GM18907 (cell line): ENCODE results near the gene LAYN.

Experiments
- ATAC-seq: cut with Tn5 transposase; IDR thresholded peaks from one replicate; pipeline ENCODE4 v1.9.1; 2021; ENCODE audit warnings: mild to moderate bottlenecking, moderate library complexity; ENCODE audit not compliant: unreplicated experiment

The LAYN gene

DNA sequence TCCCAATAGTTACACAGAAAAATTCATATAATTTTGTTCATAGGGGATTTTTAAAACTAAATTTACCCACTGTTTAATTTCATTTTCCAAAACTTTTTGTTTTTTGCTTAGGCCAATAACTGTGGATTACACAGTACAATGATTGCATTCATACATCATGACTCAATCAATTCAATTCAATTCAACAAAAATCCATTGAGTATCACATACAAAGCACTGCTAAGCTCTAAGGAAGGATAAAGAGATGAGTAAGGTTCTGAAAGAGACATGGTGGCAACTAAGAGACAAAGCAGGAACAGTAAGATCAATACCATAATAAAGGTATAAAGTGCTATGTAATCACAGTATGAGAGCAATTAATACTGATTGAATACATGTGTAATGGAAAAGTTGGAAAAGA lies 9.4 kb upstream of the LAYN start:
- ATAC-seq, result no peak

DNA sequence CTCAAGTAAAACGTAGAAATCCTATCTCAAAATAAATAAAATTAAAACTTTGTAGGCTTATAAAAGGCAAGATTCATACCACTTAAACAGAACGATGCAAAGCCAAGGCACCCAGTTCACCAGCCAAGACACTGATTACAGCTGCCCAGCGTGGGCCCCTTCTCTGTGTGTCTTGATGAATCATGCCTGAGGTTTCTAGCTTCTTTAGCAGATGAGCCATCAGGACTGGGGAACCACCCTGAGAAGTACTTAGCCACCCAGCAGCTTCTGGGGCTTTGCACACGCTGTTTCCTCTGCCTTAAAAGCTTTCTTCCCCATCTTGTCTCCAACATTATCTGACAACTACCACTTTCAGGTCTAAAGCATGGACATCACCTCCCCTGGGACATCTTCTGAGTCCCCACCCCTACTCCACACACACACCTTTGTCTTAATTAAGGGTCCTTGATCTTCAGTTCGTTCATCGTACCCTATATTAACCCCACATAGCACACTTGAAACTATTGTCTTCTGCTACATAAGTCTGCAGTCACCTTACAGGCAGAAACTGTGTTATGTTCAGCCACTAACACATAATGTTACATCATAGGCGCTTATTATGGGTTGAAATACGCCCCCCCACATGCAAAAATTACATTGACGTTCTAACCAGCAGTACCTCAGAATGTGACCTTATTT lies 8.7 kb upstream of the LAYN start:
- ATAC-seq, result peak; percentile 79

DNA sequence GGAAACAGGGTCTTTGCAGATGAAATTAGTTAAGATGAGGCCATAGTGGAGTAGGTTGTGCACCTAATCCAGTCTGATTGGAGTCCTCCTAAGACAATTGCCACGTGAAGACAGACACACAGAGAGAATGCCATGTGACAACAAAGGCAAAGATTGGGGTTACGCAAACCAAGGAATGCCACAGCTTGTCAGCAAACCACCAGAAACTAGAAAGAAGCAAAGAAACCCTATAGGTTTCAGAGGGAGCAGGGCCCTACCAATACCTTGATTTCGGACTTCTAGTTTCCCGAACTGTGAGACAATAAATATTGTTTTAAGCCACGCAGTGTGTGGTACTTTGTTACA lies 8.2 kb upstream of the LAYN start:
- no peak for ATAC-seq

DNA sequence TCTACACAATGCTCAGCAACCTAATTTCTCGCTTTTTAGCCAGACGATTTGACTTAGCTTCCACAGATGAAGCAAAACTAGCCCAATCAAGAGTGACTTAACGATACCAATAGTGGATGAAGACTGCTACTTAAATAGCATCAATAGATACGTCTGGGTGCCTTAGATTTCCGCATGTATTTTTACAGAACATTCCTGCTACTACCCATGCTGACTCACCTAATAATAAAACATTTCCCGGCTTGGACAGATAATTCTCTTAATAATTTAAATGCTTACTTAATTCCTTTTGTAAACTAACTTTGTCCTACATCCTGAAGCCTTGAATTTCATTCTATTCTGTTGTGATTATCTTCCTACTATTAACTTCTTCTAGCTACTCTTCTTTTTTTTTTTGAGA lies 5.2 kb upstream of the LAYN start:
- no peak for ATAC-seq

DNA sequence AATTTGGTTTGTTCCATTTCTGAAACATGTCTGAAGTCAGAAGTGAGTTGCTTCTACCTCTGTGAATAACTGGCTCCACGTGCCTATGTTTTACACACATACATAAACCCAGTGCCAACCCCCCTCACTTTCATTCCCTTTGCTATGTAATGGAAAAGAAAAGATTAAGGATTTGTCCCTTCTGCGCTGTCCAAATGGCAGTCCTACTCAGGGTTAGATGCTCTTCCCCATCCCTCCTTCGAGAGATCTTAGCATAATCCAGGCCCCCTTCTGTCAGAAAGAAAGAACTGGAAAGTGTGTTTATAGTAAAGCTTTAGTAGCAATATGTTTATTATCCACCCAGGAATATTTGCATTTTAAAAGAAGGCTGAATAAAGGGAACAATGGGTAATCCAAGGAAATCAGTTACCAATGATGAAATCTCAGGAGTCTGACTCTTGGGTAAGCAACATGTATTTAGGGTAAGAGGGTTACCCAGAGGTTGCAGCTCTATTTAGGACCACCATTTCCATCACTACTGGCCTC lies 3.1 kb upstream of the LAYN start:
- ATAC-seq, result no peak

DNA sequence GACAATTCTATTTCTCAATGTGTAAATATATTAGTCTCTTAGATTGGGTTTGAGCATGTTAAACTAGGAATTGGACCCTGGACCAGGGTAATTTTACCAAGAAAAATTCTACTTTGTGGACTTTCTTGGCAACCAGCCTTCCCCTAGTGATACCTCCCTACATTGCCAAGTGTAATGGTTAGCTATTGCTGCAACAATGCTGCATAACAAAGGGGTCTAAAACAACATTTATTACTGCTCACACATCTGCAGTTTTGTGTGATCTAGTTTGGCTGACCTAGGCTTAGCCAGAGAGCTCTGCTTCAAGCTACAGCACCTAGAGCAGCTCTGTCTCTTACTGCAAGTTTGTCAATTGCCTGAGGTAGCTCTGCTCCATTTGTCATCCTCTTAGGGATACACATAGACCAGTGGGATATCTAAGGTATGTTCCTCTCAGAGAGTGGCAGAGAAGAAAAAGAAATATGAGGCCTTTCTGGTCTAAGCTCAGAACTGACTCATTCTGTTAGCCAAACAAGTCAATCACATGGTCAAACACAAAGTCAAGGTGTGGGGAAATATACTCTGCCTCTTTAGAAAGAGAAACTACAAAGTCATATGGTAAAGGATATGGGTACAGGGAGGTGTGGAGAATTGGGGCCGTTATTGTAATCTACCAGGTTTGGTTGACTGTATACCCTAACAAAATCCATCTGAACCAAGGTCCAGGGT lies 2.0 kb upstream of the LAYN start:
- ATAC-seq, result no peak

DNA sequence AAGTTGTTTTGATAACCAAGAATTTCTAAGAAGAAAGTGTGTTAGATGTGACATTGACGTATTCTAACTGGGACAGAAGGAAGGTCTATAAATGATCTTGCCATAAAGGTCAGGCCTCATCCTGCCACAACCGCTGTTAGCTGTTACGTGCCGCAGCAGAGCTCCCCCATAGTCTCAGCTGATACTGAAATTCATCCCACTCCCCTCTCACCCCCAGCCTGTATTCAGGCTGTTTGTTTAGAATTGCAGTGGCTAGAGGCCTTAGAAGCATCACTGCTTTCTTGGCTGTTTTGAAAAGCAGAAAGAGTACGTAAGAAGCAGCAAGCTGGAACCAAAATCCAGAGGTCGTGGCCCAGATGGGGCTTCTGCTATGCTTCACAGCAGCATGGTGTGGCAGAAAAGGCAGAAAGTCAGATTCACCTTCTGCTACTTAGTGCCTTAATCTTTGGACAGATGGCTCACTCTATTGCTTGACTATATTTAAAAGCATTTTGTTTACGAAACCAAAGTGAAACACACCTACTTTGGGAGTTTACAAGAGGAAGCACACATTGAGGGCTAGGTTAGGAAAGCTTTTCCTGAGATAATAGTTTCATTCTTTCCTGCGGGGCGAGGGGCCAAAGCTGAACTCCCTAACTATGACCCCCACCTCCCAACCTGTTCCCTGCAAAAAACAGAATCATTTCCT lies 950 bp upstream of the LAYN start:
- no peak for ATAC-seq

DNA sequence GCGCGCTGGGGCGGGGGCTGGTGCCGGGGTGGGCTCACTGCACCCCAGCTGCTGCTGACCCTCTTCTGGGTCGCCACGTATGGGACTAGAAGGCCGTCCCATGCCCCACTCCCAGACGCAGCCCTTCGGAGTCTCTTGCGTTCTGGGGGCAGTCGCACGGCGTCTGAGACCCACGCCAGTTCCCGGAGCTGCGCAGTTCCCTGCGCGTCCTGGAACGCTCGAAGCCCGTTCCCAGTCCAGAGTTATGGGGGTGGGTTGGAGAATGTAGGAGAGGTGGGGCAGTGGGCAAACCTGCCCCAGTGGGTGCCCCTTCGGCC lies 375 bp downstream of the LAYN start:
- ATAC-seq, result no peak

DNA sequence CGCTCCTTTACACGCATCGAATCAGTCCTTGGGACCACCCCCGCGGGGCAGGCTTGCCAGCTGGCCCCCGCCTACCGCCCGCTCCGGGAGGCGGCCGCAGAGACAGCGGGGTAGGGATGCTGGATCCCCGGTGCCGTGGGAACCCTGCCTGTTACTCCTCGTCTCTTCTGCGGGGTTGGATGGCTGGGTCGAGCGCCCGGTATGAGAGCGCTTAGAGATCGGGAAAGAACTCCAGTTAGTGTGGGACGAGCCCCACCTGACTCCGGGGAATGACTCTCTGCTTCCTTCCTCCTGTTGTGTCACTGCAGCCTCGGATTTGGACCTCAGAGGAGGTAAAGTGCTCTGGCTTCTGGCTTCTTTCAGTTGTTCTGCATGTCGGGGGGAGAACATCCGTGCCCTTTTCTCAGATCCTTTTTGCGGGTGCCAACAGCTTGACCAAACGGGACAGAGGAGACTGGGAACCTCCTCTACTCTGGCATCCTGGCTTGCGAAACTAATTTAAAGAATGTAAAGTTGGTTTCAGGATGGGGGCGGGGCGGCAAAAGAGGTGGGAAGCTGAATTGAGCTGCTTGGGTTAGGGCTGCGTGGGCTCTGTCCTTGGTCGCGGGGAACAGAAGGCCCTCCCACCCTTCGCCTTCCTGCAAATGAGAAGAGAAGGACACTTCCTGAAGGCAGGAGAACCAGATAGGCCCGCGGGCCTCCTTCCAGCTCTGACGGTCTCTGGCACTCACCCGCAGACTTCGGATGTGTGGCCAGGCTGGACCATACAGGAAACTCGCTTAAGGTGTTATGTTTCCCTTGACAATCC lies 938 bp downstream of the LAYN start:
- ATAC-seq, result no peak

DNA sequence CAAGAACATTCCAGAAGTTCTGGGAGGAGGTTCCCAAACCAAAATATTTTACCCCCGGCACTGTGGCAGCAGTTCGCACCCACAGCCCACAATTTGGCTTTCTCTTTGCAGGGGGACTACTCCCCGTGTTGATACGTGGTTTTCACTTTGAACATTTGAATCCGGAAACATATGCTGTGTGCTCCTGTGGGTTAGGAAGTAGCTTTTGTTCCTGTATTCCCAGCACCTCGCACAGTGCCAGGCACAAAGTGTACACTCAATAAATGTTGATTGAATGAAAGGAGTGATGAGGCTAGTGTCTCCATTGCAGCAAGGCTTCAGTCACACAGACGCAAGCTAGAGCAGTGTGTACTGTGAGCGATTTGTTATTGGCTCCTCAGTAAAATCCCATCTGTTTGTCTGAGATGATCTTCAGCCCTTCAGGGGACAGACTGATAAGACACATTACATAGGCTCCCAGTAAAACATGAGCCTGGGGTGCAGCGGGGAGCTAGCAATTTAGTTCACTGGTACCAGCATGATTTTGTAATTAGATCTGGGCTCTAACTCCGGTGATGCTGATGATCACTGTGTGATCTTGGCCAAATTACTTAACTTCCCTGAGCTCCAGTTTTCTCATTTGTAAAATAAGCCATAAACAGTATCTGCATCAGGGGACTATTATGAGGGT lies 2.2 kb downstream of the LAYN start:
- no peak for ATAC-seq

DNA sequence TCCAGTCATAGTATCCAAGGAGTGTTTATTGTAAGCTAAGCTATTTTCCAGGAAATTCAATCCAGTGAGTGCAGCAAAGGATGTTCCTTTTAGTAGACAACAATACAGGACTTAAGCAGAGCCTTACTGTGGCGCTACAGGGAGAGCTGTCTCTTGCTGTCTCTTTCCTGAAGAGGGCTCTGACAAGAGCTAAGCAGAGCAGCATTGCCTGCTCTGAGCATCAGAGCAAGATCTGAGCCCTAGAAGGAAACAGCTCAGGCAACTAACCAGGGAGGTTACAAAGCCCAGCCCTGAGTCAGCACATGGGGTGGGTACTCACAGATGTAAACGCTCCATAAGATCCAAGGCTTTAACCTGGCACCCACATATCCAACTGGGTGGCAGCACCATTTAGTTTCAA lies 8.0 kb downstream of the LAYN start:
- ATAC-seq, result no peak

DNA sequence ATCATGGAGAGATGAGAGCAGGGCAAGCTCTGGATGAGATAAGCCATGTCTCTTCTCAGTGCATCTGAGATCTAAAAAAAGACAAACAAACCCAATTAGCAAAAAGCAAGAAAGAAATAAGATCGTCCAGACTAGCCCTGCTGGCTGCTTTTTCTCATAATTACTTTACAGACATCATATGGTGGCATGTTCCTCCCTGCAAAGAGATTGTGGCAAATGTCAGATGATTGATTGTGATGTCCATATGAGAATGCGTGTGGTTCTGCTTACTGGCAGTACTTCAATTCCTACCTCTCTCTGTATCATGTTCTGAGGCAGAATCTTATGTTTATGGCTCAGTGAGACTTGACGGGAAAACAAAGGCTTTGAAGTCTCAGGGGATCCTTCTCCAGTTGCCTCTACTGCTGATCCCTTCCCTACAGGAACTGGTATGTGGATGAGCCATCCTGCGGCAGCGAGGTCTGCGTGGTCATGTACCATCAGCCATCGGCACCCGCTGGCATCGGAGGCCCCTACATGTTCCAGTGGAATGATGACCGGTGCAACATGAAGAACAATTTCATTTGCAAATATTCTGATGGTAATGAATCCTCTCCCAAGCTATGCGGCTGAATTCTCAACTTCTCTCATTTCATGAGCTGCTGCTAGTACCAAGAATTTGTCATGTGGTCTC lies 8.8 kb downstream of the LAYN start:
- no peak for ATAC-seq

DNA sequence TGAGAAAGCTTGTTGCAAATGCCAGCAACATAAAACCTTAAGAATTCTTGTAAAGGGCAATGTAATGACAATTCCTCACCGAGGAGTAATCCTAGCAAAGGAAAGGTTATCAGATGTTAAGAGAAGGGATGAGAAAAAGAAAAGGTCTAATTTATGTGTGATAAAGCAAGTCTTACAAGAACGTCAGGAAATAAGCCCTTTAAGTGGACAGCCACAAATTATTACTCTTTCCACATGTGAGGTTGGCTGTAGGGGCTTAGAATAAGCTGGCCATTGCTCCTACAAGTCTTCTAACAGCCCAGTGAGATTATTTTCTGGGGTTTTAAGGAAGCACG lies 9.3 kb downstream of the LAYN start:
- no peak for ATAC-seq

DNA sequence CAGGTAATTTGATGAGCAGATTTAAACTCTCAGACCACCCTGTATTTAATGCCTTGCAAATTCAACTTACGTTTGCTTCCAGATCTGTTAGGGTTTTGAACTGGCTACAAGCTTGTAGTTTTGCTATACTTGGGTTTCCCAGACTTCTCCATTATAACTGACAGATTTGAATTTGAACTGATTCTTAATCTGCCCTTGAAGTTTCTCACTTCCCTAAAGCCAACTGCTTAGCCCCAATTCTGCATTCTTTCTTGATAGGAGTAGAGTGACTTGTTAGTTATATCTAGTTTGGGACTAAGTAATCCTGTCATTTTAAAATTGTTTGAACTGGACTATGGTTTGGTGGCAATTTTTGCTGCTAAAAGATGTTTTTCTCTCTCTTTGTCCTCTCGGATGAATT lies 9.7 kb downstream of the LAYN start:
- no peak for ATAC-seq

DNA sequence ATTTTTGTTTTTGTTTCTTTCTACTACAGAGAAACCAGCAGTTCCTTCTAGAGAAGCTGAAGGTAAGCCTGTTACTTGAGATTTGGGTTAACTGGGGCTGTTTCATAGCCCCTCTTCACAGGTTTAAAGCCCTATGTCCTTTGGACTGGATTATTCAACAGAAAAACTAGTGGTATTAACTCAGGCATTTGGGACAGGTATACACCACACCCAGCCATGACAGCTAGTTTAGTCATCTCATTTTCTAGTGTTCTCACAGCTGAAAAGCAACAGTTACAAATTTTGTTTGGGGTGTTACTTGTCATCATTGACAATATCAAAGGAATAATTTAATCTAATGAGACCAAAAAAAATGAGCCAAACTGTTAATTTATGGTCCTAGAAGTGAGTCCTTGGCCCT lies 14.0 kb downstream of the LAYN start:
- ATAC-seq, result no peak

DNA sequence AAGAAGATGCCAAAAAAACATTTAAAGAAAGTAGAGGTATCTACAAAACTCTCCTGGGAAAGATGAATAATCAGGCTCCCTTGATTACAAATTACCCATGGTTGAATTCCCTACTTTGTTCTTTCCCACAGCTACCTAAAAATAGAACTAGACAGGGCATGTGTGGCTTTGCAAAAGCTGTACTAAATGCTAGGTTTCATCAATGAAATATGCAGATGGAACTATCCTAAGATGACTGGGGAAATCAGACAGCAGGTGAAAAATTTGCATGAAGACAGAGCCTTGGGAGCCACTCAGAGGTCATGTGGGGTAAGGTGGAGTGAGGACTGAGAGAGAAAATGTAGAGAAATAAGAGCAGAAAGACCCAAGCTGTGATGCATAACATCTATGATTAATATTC lies 14.7 kb downstream of the LAYN start:
- ATAC-seq, result no peak

DNA sequence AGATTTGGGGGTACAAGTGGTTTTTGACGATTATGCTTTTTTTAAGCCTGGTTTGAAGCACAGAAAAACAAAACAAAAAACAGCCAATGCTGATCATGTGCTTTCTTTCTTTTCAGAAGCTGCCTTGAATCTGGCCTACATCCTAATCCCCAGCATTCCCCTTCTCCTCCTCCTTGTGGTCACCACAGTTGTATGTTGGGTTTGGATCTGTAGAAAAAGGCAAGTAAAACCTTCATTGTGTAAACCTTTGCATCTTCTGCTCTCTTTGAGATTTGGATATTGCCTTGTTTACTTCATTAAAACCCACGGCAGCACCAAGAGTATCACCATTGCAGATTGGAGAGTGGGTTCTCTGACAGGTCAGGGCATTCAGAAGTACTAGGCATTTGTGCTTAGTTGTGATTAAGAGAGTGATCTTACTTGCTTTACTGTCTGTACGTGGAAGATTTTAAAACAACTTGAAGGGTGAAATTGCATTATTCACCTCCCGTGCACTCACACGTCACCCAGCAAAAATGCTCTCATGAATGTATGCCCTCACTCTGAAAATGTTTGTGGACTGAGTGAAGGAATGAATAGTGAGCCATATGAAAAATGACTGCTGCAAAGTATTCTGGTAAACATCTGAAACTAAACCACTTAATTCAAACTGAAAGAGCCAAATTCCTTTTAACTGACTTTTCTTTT lies 17.0 kb downstream of the LAYN start:
- ATAC-seq, result no peak

DNA sequence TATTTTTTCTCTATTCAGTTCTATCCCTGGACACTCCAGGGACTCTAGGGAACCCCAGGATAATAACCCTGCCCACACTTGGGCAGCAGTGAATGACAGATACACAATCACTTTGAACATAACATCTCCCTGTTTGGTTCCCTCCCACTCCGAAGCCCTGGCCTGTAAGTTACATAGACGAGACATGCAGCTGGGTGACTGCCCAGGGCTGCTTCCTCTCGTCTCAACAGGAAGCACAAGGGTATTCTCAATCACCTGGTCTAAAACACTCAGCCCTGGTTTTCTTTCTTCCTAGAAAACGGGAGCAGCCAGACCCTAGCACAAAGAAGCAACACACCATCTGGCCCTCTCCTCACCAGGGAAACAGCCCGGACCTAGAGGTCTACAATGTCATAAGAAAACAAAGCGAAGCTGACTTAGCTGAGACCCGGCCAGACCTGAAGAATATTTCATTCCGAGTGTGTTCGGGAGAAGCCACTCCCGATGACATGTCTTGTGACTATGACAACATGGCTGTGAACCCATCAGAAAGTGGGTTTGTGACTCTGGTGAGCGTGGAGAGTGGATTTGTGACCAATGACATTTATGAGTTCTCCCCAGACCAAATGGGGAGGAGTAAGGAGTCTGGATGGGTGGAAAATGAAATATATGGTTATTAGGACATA lies 19.4 kb downstream of the LAYN start:
- no peak for ATAC-seq

DNA sequence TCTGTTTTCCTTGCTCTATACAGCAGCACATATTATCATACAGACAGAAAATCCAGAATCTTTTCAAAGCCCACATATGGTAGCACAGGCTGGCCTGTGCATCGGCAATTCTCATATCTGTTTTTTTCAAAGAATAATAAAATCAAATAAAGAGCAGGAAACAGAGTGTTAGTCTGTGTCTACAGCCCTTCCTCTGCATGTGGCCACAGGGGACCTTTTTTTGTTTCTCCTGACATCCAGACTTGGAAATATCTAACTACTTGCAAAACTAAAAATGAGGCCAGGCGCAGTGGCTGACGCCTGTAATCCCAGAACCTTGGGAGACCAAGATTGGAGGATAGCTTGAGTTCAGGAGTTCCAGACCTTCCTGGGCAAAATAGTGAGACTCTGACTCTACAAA lies 20.3 kb downstream of the LAYN start:
- no peak for ATAC-seq
